ENCODE data around the gene TMEM233.

Gene TMEM233

DNA sequence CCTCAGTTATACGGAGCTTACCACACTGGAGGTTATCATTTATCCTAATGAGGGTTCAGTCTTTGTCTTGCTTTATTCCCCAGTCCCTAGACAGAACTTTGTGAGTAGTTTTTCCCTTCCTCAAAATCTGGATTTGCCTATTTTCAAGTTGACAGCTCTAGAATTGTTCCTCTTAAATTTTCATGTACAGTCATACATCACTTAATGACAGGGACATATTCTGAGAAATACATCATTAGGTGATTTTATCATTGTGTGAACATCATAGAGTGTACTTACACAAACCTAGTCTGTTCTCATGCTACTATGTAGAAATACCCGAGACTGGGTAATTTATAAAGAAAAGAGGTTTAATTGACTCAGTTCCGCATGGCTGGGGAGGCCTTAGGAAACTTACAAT, 77.5 kb downstream of the TMEM233 start:
- WGBS, result 93% methylated on average over 3 of the region's 3 CpGs
- Histone ChIP-seq H3K4me3 (ENCODE audit: low read length) (no peak overlapping the region), H3K36me3 (ENCODE audit: insufficient read depth, low read length) (peaks cover 64% of the 10 kb centered on the region), H3K9ac (ENCODE audit: low read depth, low read length) (no peak overlapping the region), H3K9me3 (ENCODE audit: insufficient read depth, low read depth, low read length) (no peaks in the 10 kb centered on the region), H3K27ac (ENCODE audit: low read depth, low read length) (no peak overlapping the region), H3K27me3 (ENCODE audit: insufficient read depth, low read length) (no peaks in the 10 kb centered on the region), H3K4me1 (ENCODE audit: insufficient read depth, low read length) (peaks cover 6% of the 10 kb centered on the region; the same call in 1 of the 2 replicates)

DNA sequence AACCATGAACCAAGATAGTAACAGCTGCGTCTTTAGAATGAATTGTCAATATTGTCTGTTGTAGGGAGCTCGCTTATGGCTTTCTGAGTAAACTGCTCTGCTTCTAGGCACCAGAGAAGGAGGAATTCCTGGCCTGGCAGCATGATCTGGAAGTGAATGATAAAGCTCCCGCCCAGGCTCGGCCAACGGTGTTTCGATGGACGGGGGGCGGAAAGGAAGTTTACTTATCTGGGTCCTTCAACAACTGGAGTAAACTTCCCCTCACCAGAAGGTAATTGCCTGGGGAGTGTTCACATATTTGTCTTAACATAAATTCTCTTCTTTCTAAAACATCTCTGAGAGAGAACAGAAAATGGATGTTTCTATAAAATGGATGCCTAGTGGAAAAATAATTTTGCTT, 78.6 kb downstream of the TMEM233 start:
- 95% methylated on average over 8 of the region's 8 CpGs for WGBS
- H3K4me3 ChIP-seq (ENCODE audit: low read length), result no peak overlapping the region
- no peaks in the 10 kb centered on the region for H3K27me3 ChIP-seq (ENCODE audit: insufficient read depth, low read length)
- H3K9me3 ChIP-seq (ENCODE audit: insufficient read depth, low read depth, low read length), result no peaks in the 10 kb centered on the region
- peaks cover 76% of the 10 kb centered on the region for H3K36me3 ChIP-seq (ENCODE audit: insufficient read depth, low read length)
- no peak overlapping the region for H3K9ac ChIP-seq (ENCODE audit: low read depth, low read length)
- no peak overlapping the region for H3K27ac ChIP-seq (ENCODE audit: low read depth, low read length)
- H3K4me1 ChIP-seq (ENCODE audit: insufficient read depth, low read length), result peaks cover 2% of the 10 kb centered on the region; the same call in 1 of the 2 replicates

DNA sequence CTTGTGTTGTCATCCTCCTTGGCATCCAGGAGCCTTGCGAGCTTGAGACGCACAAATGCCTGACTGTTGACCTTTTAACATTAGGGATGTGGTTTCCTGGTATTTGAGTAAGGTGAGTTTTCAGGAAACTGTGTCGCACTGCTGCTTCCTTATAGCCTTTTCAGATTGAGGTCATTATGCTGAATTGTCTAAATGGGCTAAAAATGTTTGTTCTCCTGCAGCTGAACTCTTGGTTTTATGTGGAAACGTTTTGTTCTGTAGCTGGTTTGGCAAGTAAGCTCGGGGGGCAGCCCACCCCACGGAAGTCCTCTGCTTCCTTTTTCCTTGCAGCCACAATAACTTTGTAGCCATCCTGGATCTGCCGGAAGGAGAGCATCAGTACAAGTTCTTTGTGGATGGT, 80.1 kb downstream of the TMEM233 start:
- H3K36me3 ChIP-seq (ENCODE audit: insufficient read depth, low read length), result peaks cover 89% of the 10 kb centered on the region
- no peak overlapping the region for H3K27ac ChIP-seq (ENCODE audit: low read depth, low read length)
- H3K9me3 ChIP-seq (ENCODE audit: insufficient read depth, low read depth, low read length), result no peaks in the 10 kb centered on the region
- H3K4me1 ChIP-seq (ENCODE audit: insufficient read depth, low read length), result peaks cover 6% of the 10 kb centered on the region; the same call in 1 of the 2 replicates
- H3K27me3 ChIP-seq (ENCODE audit: insufficient read depth, low read length), result no peaks in the 10 kb centered on the region
- no peak overlapping the region for H3K9ac ChIP-seq (ENCODE audit: low read depth, low read length)
- H3K4me3 ChIP-seq (ENCODE audit: low read length), result no peak overlapping the region
- 95% methylated on average over 7 of the region's 7 CpGs for WGBS

DNA sequence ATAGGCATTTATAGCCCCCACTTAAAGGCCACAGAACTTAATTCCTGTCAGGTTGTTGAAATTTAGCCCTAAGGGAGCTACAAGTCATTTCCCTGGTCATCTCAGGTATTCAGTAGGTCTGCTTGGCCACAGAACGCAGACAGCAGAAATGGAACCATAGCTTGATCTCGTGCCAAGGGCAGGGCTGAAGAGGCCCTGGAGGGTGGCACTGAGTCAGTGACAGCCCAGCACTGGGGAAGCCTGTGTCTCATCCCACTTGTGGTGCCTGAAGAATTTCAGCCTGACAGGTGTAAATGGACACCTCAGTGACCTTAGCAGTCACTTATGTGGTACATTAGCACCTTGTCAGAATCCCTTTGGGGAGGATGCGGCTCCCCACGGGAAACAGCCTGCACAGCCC, 81.0 kb downstream of the TMEM233 start:
- Histone ChIP-seq H3K9me3 (ENCODE audit: insufficient read depth, low read depth, low read length) (no peaks in the 10 kb centered on the region), H3K4me1 (ENCODE audit: insufficient read depth, low read length) (peaks cover 13% of the 10 kb centered on the region; the same call in 1 of the 2 replicates), H3K27ac (ENCODE audit: low read depth, low read length) (no peak overlapping the region), H3K4me3 (ENCODE audit: low read length) (no peak overlapping the region), H3K9ac (ENCODE audit: low read depth, low read length) (no peak overlapping the region), H3K36me3 (ENCODE audit: insufficient read depth, low read length) (peaks cover 98% of the 10 kb centered on the region), H3K27me3 (ENCODE audit: insufficient read depth, low read length) (no peaks in the 10 kb centered on the region)
- WGBS, result 94% methylated on average over 4 of the region's 4 CpGs

DNA sequence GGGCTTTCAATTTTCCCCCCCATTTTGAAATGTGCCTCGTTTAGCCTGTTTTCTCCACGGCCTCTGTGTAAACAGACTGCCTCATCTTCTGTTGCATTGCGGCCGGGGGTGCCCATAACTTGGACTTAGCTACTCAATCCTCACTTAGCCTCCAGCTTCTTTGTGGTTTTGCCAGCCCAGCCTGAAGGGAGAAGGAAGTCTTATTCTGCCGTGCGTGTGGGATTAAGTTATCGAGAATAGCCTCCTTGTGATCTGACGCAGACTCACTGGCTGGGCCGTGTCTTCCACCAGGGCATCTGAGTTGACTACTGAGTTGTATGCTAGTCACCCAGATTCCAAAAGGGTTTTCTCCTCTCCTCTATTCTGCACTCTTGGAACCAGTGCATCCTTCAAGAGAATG, 82.4 kb downstream of the TMEM233 start:
- Histone ChIP-seq H3K36me3 (ENCODE audit: insufficient read depth, low read length) (peaks cover 98% of the 10 kb centered on the region), H3K27me3 (ENCODE audit: insufficient read depth, low read length) (no peaks in the 10 kb centered on the region), H3K9me3 (ENCODE audit: insufficient read depth, low read depth, low read length) (no peaks in the 10 kb centered on the region), H3K27ac (ENCODE audit: low read depth, low read length) (no peak overlapping the region), H3K4me1 (ENCODE audit: insufficient read depth, low read length) (peaks cover 13% of the 10 kb centered on the region; the same call in 1 of the 2 replicates), H3K4me3 (ENCODE audit: low read length) (no peak overlapping the region), H3K9ac (ENCODE audit: low read depth, low read length) (no peak overlapping the region)
- 95% methylated on average over 9 of the region's 9 CpGs for WGBS

DNA sequence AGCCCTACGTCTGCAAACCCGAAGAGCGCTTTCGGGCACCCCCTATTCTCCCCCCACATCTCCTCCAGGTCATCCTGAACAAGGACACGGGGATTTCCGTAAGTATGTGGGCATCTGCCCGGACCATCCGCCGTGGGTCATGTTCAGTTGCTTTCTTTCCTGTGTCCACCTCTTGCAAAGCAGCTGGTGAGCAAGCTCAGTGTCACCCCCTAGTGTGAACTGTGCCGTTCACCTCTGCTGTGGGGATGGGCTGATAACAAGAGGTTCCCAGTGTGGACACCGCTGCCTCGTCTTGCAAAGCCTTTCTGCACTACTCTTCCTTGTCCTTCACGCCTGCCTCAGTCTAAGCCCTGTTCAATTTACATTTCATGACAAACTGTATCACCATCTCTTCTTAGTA, 83.0 kb downstream of the TMEM233 start:
- Histone ChIP-seq H3K9ac (ENCODE audit: low read depth, low read length) (no peak overlapping the region), H3K36me3 (ENCODE audit: insufficient read depth, low read length) (peaks cover 98% of the 10 kb centered on the region), H3K9me3 (ENCODE audit: insufficient read depth, low read depth, low read length) (no peaks in the 10 kb centered on the region), H3K27ac (ENCODE audit: low read depth, low read length) (no peak overlapping the region), H3K4me3 (ENCODE audit: low read length) (no peak overlapping the region), H3K4me1 (ENCODE audit: insufficient read depth, low read length) (peaks cover 13% of the 10 kb centered on the region; the same call in 1 of the 2 replicates), H3K27me3 (ENCODE audit: insufficient read depth, low read length) (no peaks in the 10 kb centered on the region)
- WGBS, result 95% methylated on average over 13 of the region's 13 CpGs

DNA sequence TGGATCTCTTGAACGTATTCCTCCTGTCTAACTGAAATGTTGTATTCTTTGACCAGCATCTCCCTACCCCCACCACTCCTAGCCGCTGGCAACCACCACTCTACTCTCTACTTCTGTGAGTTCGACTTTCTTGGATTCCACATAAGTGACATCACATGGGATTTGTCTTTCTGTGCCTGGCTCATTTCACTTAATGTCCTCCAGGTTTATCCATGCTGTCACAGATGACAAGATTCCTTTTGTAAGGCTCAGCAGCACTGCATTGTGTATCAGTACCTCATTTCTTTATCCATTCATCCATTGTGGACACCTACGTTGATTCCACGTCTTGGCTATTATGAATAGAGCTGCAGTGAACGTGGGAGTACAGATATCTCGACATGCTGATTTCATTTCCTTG, 84.9 kb downstream of the TMEM233 start:
- H3K4me1 ChIP-seq (ENCODE audit: insufficient read depth, low read length), result peaks cover 13% of the 10 kb centered on the region; the same call in 1 of the 2 replicates
- H3K27me3 ChIP-seq (ENCODE audit: insufficient read depth, low read length), result no peaks in the 10 kb centered on the region
- H3K36me3 ChIP-seq (ENCODE audit: insufficient read depth, low read length), result peaks cover 90% of the 10 kb centered on the region
- H3K9me3 ChIP-seq (ENCODE audit: insufficient read depth, low read depth, low read length), result no peaks in the 10 kb centered on the region
- H3K4me3 ChIP-seq (ENCODE audit: low read length), result no peak overlapping the region
- H3K9ac ChIP-seq (ENCODE audit: low read depth, low read length), result no peak overlapping the region
- WGBS, result 94% methylated on average over 7 of the region's 7 CpGs
- no peak overlapping the region for H3K27ac ChIP-seq (ENCODE audit: low read depth, low read length)

DNA sequence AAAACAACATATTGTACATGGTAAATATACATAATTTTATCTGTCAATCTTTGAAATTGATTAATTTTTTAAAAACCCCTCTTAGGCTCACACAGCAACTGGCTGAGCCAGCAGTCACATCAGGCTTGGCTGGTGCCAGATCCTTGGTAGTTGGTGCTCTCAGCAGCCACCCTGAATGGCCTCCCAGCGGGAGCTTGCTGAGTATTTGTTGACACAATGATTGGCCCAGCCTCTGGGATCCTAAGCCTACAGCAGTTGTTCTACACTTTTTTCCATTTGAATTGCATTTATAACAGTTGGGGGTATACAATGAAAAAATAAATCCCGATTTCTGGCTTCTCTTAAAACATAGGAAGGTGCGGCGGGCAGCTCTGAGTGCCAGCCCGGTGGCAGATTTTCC, 85.5 kb downstream of the TMEM233 start:
- Histone ChIP-seq H3K4me1 (ENCODE audit: insufficient read depth, low read length) (peaks cover 13% of the 10 kb centered on the region; the same call in 1 of the 2 replicates), H3K27ac (ENCODE audit: low read depth, low read length) (peak overlapping the region; percentile 5; the same call in 1 of the 2 replicates), H3K9ac (ENCODE audit: low read depth, low read length) (no peak overlapping the region), H3K27me3 (ENCODE audit: insufficient read depth, low read length) (no peaks in the 10 kb centered on the region), H3K36me3 (ENCODE audit: insufficient read depth, low read length) (peaks cover 84% of the 10 kb centered on the region), H3K4me3 (ENCODE audit: low read length) (no peak overlapping the region), H3K9me3 (ENCODE audit: insufficient read depth, low read depth, low read length) (no peaks in the 10 kb centered on the region)
- 81% methylated on average over 5 of the region's 5 CpGs for WGBS

DNA sequence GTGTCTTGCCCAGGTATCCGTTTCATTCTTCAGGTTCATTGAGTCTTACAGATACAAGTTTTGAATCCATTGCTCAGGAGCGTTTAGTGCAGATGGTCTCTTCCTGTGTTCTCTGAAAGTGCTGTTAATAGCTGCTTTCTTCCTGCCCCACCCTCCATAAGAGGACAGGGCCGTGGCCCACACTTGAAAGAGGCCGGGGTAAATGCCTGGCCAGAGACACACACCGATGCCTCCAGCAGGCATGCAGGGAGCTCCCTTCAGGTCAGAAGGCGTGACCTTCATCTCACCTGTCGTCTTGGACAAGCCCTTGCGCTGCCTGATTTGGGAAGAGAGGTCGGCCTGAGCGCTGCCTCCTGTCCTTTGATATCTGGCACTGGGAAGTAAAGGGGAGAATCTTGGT, 85.9 kb downstream of the TMEM233 start:
- Histone ChIP-seq H3K36me3 (ENCODE audit: insufficient read depth, low read length) (peaks cover 80% of the 10 kb centered on the region), H3K9ac (ENCODE audit: low read depth, low read length) (no peak overlapping the region), H3K9me3 (ENCODE audit: insufficient read depth, low read depth, low read length) (no peaks in the 10 kb centered on the region), H3K4me3 (ENCODE audit: low read length) (no peak overlapping the region), H3K4me1 (ENCODE audit: insufficient read depth, low read length) (peaks cover 13% of the 10 kb centered on the region; the same call in 1 of the 2 replicates), H3K27ac (ENCODE audit: low read depth, low read length) (peak overlapping the region; percentile 5; the same call in 1 of the 2 replicates), H3K27me3 (ENCODE audit: insufficient read depth, low read length) (no peaks in the 10 kb centered on the region)
- 87% methylated on average over 10 of the region's 10 CpGs for WGBS

DNA sequence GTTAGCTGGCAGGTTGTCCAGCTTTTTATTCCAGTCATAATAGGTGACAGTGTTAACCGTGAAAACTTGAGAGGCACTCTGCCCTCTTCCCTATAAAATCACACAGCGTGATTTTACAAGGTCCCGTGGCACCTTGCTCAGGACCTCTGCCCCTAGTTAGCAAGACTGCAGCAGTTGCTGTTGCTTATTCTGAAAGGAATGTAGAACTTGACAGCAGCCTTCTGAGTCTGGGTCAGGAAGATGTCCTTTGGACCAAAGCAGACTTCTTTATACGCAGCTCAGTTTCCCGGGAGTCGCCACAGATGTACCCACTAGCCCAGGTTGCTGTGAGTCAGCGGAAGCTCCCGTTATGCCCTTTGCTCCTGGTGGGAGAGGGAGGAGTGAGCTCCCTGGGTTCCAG, 87.5 kb downstream of the TMEM233 start:
- H3K9ac ChIP-seq (ENCODE audit: low read depth, low read length), result no peak overlapping the region
- H3K4me1 ChIP-seq (ENCODE audit: insufficient read depth, low read length), result peaks cover 13% of the 10 kb centered on the region; the same call in 1 of the 2 replicates
- H3K27me3 ChIP-seq (ENCODE audit: insufficient read depth, low read length), result no peaks in the 10 kb centered on the region
- peaks cover 71% of the 10 kb centered on the region for H3K36me3 ChIP-seq (ENCODE audit: insufficient read depth, low read length)
- H3K4me3 ChIP-seq (ENCODE audit: low read length), result no peak overlapping the region
- WGBS, result 96% methylated on average over 8 of the region's 8 CpGs
- H3K27ac ChIP-seq (ENCODE audit: low read depth, low read length), result no peak overlapping the region; the same call in 1 of the 2 replicates
- H3K9me3 ChIP-seq (ENCODE audit: insufficient read depth, low read depth, low read length), result no peaks in the 10 kb centered on the region

DNA sequence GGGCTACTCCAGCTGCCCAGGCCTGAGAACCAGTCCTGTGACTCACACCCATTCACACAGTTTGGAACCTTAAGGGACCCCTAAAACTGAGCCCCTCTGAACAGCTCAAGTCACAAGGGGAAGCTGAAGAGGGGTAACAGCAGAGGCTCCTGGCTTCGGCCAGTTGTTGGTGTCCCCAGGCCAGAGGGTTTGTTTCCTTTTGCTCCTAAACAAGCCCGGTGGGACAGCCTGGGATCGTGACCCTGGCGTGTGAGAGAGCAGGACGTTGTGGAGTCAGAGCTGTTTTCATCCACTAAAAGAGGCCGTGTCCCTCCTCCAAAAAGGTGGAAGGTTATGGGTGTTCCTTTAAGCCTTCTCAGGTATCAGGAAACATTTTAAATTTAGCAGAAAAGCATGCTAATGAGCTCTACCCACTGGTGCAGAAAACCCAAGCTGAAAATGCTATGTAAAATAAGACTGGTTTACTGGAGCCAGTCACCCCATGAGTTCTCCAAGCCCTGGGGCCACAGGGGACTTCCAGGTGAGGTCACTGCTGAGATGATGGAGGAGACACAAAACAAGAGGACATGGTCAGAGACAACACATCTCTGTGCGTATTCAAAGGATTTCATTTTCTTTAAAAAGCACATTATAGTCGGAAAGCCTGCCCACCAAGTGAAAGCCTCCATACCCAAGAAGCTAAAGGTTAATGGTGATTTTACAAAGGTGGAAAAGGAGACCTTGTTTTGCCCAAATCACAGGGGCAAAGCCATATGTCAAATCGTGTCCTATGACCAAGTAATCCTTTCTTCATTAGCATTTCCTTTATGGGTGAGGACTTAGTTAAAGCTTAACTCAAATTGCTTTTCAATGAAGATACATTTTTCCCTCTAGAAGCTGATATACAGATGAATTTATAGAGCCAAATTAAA, 88.4 kb downstream of the TMEM233 start:
- Histone ChIP-seq H3K9me3 (ENCODE audit: insufficient read depth, low read depth, low read length) (no peaks in the 10 kb centered on the region), H3K4me3 (ENCODE audit: low read length) (no peak overlapping the region), H3K9ac (ENCODE audit: low read depth, low read length) (no peak overlapping the region), H3K27ac (ENCODE audit: low read depth, low read length) (peak overlapping the region; percentile 32; the same call in 1 of the 2 replicates), H3K36me3 (ENCODE audit: insufficient read depth, low read length) (peaks cover 71% of the 10 kb centered on the region), H3K27me3 (ENCODE audit: insufficient read depth, low read length) (no peaks in the 10 kb centered on the region), H3K4me1 (ENCODE audit: insufficient read depth, low read length) (peaks cover 13% of the 10 kb centered on the region; the same call in 1 of the 2 replicates)
- 88% methylated on average over 9 of the region's 9 CpGs for WGBS
